ENCODE measurements around the gene PPP2R5C.

- TF ChIP-seq CTCF (conservative IDR thresholded peaks at IDR 0.05 in 1 of 2, IDR thresholded peaks at IDR 0.05 in 1 of 2; ENCODE audit: extremely low read depth in 1 of 2, insufficient read depth in 1 of 2, low read depth in 1 of 2, low read length in 2 of 2) (no peak), EZH2 (IDR thresholded peaks at IDR 0.05; ENCODE audit: borderline replicate concordance, low read length) (no peak)
Measured at GRCh38 chr14:101853455-101854018, 92.0 kb downstream of the PPP2R5C start.
